Brain microvascular endothelial cell (primary cell): ENCODE measurements around the gene CYP27C1.
"Not testable (repeated sequence)": the region's sequence is repeated elsewhere in the genome, so short reads cannot be mapped to it uniquely, and the experiment has no call there.

Source experiments
- DNase-seq: peaks from one replicate; pipeline ENCODE4 v3.0.0-alpha.2; 2020
- H3K27ac ChIP-seq: fragments of 250-450 bp; sonication (Bioruptor Pico); 2 replicates; pipeline ENCODE4 v1.5.1; 2020; ENCODE audit warnings: mild to moderate bottlenecking, moderate library complexity
- H3K27me3 ChIP-seq: fragments of 250-450 bp; sonication (Bioruptor Pico); replicated peaks from 2 replicates; pipeline ENCODE4 v1.5.1; 2020; ENCODE audit warnings: mild to moderate bottlenecking
- H3K36me3 ChIP-seq: fragments of 250-450 bp; sonication (Bioruptor Pico); replicated peaks from 2 replicates; pipeline ENCODE4 v1.5.1; 2020; ENCODE audit warnings: mild to moderate bottlenecking
- H3K4me3 ChIP-seq: 2 replicates; pipeline ENCODE4 v1.5.1; 2011; ENCODE audit warnings: low read depth, mild to moderate bottlenecking, control low read depth, low read length, moderate library complexity
- in situ Hi-C: cut with HindIII; loops from 2 replicates; pipeline ENCODE4 v1.10.0; 2017; ENCODE audit warnings: low sequenced_read_pairs, low pct_ligation_motif_present
- TF ChIP-seq, protein P1 (sequence below): IDR thresholded peaks from 2 replicates; pipeline ENCODE4 v1.5.1; 2011; ENCODE audit warnings: low read depth, mild to moderate bottlenecking, moderate library complexity, low read length, control low read depth, inconsistent platforms; ENCODE audit errors: missing control alignments

CYP27C1 gene

GRCh38 chr2:127169066-127169660, 50.9 kb downstream of the CYP27C1 start:
- no peak for DNase-seq
- in situ Hi-C loops = no loop called here
- TF ChIP-seq, protein P1, sequence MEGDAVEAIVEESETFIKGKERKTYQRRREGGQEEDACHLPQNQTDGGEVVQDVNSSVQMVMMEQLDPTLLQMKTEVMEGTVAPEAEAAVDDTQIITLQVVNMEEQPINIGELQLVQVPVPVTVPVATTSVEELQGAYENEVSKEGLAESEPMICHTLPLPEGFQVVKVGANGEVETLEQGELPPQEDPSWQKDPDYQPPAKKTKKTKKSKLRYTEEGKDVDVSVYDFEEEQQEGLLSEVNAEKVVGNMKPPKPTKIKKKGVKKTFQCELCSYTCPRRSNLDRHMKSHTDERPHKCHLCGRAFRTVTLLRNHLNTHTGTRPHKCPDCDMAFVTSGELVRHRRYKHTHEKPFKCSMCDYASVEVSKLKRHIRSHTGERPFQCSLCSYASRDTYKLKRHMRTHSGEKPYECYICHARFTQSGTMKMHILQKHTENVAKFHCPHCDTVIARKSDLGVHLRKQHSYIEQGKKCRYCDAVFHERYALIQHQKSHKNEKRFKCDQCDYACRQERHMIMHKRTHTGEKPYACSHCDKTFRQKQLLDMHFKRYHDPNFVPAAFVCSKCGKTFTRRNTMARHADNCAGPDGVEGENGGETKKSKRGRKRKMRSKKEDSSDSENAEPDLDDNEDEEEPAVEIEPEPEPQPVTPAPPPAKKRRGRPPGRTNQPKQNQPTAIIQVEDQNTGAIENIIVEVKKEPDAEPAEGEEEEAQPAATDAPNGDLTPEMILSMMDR = no peak

GRCh38 chr2:127166231-127166860, 53.8 kb downstream of the CYP27C1 start:
- TF ChIP-seq, protein P1 = no peak
- no peak for DNase-seq
- H3K4me3 ChIP-seq = no peak overlapping the region
- H3K36me3 ChIP-seq = no peaks in the 10 kb centered on the region
- no peak overlapping the region for H3K27ac ChIP-seq
- in situ Hi-C loops = no loop called here
- H3K27me3 ChIP-seq = no peaks in the 10 kb centered on the region

More at GRCh38 chr2:127169066-127169660, 50.9 kb downstream of the CYP27C1 start:
- no peaks in the 10 kb centered on the region for H3K36me3 ChIP-seq
- no peaks in the 10 kb centered on the region for H3K27me3 ChIP-seq
- H3K27ac ChIP-seq = no peak overlapping the region
- H3K4me3 ChIP-seq = no peak overlapping the region

DNA sequence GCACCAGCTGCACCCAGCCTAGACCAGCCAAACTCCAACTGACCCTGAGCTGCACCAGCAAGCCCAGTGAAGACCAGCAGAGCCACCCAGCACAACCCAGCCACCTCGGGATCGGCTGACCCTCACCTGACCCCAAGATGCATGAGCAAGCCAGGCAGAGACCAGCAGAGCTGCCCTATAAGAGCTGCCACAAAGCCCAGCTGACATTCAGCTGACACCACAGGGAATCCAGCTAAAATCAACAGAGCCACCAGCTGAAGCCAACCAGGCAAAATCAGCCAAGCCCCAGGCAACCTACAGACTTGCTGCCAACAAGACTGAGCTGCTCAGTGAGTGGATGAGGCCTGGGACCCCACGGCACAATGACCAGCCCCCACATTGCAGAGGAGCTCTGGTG, 54.6 kb downstream of the CYP27C1 start:
- in situ Hi-C loops = no loop called here
- DNase-seq = no peak
- H3K36me3 ChIP-seq = no peaks in the 10 kb centered on the region
- TF ChIP-seq, protein P1 = no peak
- no peaks in the 10 kb centered on the region for H3K27me3 ChIP-seq
- no peak overlapping the region for H3K27ac ChIP-seq
- no peak overlapping the region for H3K4me3 ChIP-seq

- no peaks in the 10 kb centered on the region for H3K36me3 ChIP-seq
- no peak overlapping the region for H3K4me3 ChIP-seq
- H3K27ac ChIP-seq = no peak overlapping the region
- in situ Hi-C loops = no loop called here
- DNase-seq = no peak
- TF ChIP-seq, protein P1 = no peak
- no peaks in the 10 kb centered on the region for H3K27me3 ChIP-seq
Measured at GRCh38 chr2:127164761-127165538, 55.1 kb downstream of the CYP27C1 start.

- H3K27ac ChIP-seq = no peak overlapping the region
- no peak overlapping the region for H3K4me3 ChIP-seq
- DNase-seq = no peak
- in situ Hi-C loops = no loop called here
- TF ChIP-seq, protein P1 = no peak
- no peaks in the 10 kb centered on the region for H3K36me3 ChIP-seq
- no peaks in the 10 kb centered on the region for H3K27me3 ChIP-seq
Measured at GRCh38 chr2:127163921-127164320, 56.2 kb downstream of the CYP27C1 start.

DNA sequence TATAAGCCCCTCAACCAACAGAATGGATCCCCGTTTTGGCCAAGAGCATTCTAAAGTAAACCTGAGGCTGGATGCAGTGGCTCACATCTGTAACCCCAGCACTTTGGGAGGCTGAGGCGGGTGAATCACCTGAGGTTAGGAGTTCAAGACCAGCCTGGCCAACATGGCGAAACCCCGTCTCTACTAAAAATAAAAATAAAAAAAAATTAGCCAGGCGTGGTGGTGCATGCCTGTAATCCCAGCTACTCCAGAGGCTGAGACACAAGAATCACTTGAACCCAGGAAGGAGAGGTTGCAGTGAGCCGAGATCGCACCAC, 57.1 kb downstream of the CYP27C1 start:
- H3K27ac ChIP-seq, H3K27me3 ChIP-seq, in situ Hi-C loops, DNase-seq, H3K4me3 ChIP-seq, H3K36me3 ChIP-seq: not testable (repeated sequence)
